Stimulated activated CD4-positive, alpha-beta T cell treated with anti-CD3 and anti-CD28 coated beads, Interleukin-2, amount 100 ng/mL, for 4 hours (primary cell): Measurements from ENCODE around the gene HNRNPF.
"Not testable (repeated sequence)": the region's sequence is repeated elsewhere in the genome, so short reads cannot be mapped to it uniquely, and the experiment has no call there.

ENCODE experiments used
- DNase-seq: peaks from one replicate; pipeline ENCODE4 v3.0.0-alpha.2; 2020; ENCODE audit warnings: low read depth

The HNRNPF gene

GRCh38 chr10:43350156-43350555, 58.8 kb downstream of the HNRNPF start:
- DNase-seq, result no peak

DNA sequence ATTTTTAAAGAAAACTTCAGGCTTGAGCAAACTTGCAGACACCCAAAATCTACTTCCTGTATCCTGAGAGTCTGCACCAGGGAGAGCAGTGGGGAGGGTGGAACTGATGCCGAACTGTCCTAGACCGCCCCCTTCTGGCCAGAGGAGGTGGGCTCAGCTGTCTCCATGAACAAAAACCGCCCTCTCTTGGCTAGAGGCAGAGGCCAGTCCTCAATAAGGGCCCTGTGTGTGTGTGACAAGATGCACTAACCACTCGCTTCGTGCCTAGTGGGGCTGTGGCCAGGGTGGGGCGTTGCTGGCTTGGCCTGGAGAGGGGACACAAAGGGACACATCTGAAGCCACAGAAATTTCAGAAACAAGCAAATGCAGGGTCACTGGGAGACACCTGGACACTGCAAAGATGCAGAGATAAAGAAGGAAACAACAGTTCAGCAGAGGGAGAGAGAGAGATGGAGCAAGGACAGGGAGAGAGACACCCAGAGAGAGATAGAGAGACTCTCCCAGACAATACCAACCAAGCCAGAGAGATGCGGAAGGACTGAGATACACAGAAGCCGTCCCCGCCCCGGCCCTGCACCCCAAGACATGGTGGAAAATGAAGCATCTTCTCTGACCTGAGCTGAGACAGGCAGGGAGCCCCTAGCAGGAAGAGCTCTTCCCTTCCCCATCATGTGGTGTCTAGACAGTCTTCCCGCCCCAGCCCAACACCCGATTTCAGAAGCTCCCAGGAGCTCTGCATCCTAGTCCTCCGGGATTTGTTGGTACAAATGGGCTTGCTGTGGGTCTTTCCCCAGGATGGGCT, 60.3 kb downstream of the HNRNPF start:
- DNase-seq, result peak; percentile 75

- no peak for DNase-seq
Measured at GRCh38 chr10:43347997-43348396, 61.0 kb downstream of the HNRNPF start.

- DNase-seq, result no peak
Measured at GRCh38 chr10:43344051-43344450, 64.9 kb downstream of the HNRNPF start.

DNA sequence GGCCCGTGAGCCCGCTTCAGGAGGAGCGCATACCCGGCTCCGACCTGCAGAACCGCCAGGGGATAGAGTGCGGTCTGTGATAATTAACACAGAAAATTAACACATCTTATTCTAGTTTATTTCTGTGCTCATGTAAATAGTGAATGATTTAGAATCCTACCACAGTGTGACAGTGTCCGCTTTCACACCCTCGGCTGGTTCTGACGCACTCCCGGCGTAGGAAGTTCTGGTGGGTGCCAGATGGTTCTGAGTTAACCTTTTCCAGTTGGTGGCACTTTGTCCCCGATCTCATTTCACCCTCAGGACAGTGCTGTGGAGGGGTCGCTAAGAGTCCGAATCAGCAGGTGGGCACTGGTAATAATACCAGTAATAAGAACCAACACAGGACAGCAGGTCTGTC, 65.9 kb downstream of the HNRNPF start:
- no peak for DNase-seq

DNA sequence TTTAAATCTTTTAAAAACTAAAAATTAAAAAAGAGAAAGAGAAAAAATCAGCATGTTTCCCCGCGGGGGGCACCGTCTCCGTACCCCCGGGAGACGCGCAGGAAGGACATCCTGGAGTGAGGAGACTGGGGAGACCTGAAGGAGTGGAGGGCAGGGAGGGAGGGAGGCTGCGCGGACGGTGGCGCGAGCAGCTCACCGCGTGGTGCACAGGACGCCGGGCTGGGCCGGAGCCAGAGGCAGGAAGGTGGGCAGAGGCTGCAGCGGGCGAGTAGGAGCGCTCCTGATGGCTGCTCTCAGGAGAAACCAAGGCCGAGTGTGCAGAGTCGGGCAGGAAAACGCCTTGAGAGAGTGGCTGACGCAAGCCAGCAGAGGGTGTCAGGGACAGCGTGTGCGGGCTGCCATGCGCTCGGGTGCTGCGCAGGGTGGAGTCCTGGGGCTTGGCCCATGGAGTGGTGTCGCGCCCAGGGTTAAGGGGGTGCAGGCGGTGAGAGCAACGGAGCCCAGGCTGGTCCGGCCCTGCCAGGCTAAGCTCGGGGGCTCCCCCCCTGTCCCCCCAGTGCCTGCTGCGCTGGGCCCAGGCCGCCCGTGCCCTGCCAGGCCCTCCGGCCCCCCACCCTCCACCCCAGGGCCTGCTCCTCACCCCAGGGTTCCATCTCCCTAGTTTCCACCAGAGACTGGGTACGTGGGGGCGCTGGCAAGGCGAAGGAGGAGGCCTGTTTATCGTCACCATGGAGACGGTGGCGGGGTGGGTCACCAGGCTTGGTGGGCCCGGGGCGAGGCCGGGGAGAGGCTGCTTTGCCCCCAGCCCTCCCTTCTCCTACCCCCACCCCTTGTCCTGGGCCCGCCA, 66.5 kb downstream of the HNRNPF start:
- no peak for DNase-seq

DNA sequence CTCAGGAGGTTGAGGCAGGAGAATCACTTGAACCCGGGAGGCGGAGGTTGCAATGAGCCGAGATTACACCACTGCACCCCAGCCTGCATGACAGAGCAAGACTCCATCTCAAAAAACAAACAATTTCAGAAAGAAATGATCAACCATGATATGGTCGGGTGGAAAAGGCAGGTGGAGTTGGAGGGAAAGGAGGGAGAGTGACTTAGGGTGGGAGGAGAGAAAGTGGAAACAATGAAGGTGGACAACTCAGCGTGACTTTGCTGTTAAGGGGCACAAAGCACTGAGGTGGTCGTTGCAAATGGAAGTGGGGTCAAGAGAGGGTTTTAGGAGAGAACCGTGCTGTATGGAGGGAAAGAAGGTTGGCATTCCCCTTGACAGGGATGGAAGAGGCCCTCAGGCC, 67.5 kb downstream of the HNRNPF start:
- DNase-seq, result no peak

GRCh38 chr10:43340619-43341018, 68.4 kb downstream of the HNRNPF start:
- DNase-seq, result no peak

DNA sequence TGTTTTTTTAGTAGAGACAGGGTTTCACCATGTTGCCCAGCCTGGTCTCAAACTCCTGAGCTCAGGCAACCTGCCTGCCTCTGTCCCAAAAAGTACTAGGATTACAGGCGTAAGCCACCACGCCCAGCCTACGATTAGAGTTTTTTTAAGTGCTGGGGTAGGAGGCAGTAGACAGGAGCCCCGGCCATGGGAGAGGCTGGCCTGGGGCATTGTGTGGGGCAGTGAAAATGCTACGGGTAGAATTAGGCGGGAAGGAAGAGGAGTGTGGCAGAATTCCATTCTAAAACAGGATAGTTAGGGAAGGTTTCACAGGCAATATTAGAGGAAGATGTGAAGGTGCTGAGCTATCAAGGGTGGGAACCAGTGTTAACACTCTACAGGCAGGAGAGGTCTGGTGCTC, 68.9 kb downstream of the HNRNPF start:
- DNase-seq, result no peak

GRCh38 chr10:43339136-43339535, 69.8 kb downstream of the HNRNPF start:
- no peak for DNase-seq

GRCh38 chr10:43338117-43338516, 70.9 kb downstream of the HNRNPF start:
- DNase-seq, result no peak

GRCh38 chr10:43337536-43337935, 71.5 kb downstream of the HNRNPF start:
- DNase-seq, result not testable (repeated sequence)

- DNase-seq, result no peak
Measured at GRCh38 chr10:43336641-43337318, 72.2 kb downstream of the HNRNPF start.

GRCh38 chr10:43336061-43336460, 72.9 kb downstream of the HNRNPF start:
- no peak for DNase-seq
